Activated T-cell treated with anti-CD3 and anti-CD28 coated beads, Interleukin-2, amount 50 U/mL, for 24 hours (primary cell): Measurements from ENCODE around the gene FMN1.

Experiments
- DNase-seq: peaks from one replicate; pipeline ENCODE4 v3.0.0-alpha.2; 2020
- H3K27ac Mint-ChIP-seq: 2 replicates; pipeline ENCODE4 v1.8.0; 2020; ENCODE audit warnings: mild to moderate bottlenecking, mixed read lengths
- H3K27me3 Mint-ChIP-seq: 2 replicates; pipeline ENCODE4 v1.8.0; 2020; ENCODE audit warnings: mixed read lengths
- H3K36me3 Mint-ChIP-seq: 2 replicates; pipeline ENCODE4 v1.8.0; 2020; ENCODE audit warnings: low read depth, mixed read lengths
- H3K4me1 Mint-ChIP-seq: 2 replicates; pipeline ENCODE4 v1.8.0; 2020; ENCODE audit warnings: low read depth, mixed read lengths
- H3K4me3 Mint-ChIP-seq: 2 replicates; pipeline ENCODE4 v1.8.0; 2020; ENCODE audit warnings: mild to moderate bottlenecking, moderate library complexity, mixed read lengths
- H3K9me3 Mint-ChIP-seq: 2 replicates; pipeline ENCODE4 v1.8.0; 2020; ENCODE audit warnings: mixed read lengths

Gene FMN1

DNA sequence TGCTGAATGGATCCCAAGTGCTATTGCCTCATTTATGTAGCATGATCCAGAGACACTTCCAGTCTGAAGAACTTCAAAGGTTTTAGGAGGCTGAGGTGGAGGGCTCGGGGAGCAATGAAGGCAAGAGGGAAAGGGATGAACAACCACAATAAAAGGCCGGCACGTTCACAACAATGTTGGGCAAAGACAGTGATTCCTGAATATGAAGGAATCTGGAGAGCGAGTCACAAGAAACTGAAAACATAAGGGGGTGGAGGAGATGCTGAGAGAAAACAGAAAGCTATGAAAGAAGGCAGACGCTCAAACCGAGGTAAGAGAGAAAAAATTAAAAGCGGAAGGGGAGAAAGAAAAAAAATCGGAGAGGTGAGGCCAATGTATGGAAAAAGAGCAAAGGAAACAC, 356.6 kb downstream of the FMN1 start:
- no peak for DNase-seq
- no peak overlapping the region for H3K4me3 Mint-ChIP-seq
- H3K27ac Mint-ChIP-seq = no peak overlapping the region
- H3K9me3 Mint-ChIP-seq = no peaks in the 10 kb centered on the region
- H3K4me1 Mint-ChIP-seq = no peaks in the 10 kb centered on the region
- no peaks in the 10 kb centered on the region for H3K27me3 Mint-ChIP-seq
- H3K36me3 Mint-ChIP-seq = no peaks in the 10 kb centered on the region

DNA sequence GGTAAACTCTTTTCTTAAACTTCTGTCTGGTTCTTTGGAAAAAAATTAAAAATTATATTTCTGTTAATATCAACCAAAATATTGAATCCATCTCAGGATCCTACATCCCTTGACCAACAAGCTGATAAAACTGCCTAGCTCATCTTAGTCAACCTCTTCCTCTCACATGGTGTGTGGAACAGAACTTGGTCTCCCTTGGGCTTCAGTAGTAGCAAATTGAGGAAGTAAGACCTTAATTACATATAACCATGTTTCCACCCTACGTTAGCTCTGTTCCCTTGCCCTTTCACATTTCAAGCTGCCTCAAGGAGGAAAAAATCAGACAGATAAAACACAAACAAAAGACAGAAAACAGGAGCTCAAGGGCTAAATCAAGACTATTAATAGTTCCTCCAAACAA, 360.4 kb downstream of the FMN1 start:
- Mint-ChIP-seq H3K27me3 (no peaks in the 10 kb centered on the region), H3K4me3 (no peak overlapping the region), H3K27ac (no peak overlapping the region), H3K36me3 (peaks cover 1% of the 10 kb centered on the region), H3K9me3 (no peaks in the 10 kb centered on the region), H3K4me1 (no peaks in the 10 kb centered on the region)
- DNase-seq = no peak

DNA sequence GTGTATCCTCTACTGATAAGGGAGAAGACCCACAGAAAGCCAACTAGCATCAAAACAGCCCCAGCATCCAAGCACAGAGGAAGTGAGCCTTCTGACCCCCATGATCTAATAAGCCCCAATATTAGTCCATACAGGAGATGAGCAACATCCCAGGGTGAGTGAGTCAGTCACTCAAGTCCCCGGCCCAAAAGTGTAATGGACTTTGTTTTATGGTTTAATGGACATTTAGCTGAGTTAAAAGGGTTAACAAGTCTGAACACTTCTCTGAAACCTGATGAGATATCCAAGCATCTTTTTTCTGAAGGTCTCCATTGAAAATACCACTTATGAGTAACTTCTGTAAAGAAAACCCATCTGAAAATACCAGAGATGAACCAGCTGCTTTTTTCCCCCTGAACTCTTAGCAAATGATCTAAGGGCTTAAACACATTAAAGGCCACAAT, 361.1 kb downstream of the FMN1 start:
- H3K27me3 Mint-ChIP-seq = no peaks in the 10 kb centered on the region
- H3K4me3 Mint-ChIP-seq = no peak overlapping the region
- H3K36me3 Mint-ChIP-seq = peaks cover 1% of the 10 kb centered on the region
- DNase-seq = no peak
- H3K27ac Mint-ChIP-seq = no peak overlapping the region
- H3K4me1 Mint-ChIP-seq = no peaks in the 10 kb centered on the region
- H3K9me3 Mint-ChIP-seq = no peaks in the 10 kb centered on the region

DNA sequence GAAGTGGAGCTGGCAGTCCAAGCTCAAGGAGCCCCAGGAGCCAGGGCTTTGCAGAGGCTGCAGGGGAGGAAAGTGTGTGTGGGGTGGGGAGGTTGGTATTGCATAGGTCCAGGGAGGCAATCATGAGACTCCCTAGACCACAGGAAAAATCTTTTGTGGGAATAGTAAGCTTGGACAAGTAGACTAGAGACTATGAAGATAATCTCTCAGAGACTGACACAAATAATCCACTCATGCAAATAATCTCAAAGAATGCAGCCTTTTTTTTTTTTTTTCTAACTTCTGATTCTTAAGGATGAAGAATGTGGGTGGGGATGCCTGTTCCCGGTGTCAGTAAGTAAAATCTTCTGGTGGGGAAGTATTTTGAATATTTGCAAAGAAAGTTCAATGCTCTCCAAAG, 363.0 kb downstream of the FMN1 start:
- H3K27me3 Mint-ChIP-seq = no peaks in the 10 kb centered on the region
- H3K36me3 Mint-ChIP-seq = peaks cover 1% of the 10 kb centered on the region
- no peak overlapping the region for H3K27ac Mint-ChIP-seq
- no peak for DNase-seq
- no peaks in the 10 kb centered on the region for H3K4me1 Mint-ChIP-seq
- no peak overlapping the region for H3K4me3 Mint-ChIP-seq
- no peaks in the 10 kb centered on the region for H3K9me3 Mint-ChIP-seq

DNA sequence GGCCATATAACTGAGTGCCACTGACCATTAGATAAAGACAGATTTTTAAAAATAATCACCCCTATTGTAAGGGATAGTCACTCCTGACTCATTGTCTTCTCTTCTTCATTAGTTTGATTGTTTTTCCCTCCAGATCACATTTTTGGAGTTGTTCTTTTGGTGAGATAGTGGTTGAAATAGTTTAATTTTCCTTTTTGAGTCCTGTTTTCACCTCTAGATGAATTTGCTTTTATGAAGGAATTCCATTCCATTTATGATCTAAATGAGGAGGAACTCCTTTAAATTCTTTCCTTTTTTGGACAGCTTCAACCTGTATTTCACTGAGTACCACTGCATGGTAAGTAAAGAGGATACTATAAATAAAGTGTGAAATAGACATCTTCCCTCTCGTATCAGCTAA, 364.3 kb downstream of the FMN1 start:
- no peak for DNase-seq
- Mint-ChIP-seq H3K36me3 (peaks cover 1% of the 10 kb centered on the region), H3K27ac (no peak overlapping the region), H3K4me1 (no peaks in the 10 kb centered on the region), H3K4me3 (no peak overlapping the region), H3K27me3 (no peaks in the 10 kb centered on the region), H3K9me3 (no peaks in the 10 kb centered on the region)

DNA sequence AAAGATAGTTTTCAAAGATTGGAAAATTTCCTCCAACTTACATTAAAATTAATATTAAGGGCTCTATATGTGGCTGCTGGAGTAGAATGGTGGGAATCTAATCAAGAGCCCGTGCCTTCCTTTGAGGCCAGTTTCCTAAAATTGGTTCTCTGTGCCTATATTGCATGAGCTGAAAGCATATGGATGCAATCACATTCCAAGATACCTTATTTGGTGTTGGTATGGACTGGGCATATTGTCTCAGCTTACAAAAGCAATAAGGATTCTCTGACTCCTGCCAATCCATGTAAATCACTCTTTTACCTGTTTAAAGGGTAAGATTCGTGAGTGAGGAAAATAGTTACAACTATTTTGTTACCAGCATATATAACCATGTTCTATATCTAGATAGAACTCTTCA, 365.1 kb downstream of the FMN1 start:
- Mint-ChIP-seq H3K27me3 (no peaks in the 10 kb centered on the region), H3K27ac (no peak overlapping the region), H3K4me1 (no peaks in the 10 kb centered on the region), H3K9me3 (no peaks in the 10 kb centered on the region), H3K36me3 (peaks cover 1% of the 10 kb centered on the region), H3K4me3 (no peak overlapping the region)
- DNase-seq = no peak

DNA sequence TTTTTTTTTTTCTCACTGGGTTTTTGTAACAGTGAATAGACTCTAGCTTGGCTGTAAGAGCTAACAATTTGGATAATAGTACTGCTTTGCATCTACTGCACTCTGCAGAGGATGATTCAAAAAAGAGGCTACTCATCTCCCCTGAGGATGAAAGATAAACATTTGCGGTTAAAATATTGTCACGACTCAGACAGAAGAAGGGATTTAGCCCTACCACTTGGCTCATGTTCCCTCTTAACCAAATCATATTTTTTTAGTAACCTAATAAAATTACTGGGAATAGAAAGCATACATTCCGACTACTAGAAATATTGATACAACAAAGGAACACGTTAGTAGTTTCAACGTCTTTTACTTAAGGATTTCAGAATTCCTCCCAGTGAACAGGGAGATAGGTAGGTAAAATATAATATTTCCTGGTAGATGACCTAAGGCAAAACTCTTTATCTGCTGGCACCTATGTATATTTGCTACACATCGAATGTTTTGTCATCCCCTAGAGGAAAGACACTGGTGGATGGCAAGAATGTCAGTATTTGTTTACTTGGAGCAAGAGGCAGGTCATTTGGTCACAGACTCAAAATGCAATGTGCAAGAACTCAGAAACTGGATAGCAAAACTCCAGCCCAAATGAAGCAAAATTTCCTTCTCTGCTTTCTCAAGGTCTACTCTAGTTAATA, 365.9 kb downstream of the FMN1 start:
- Mint-ChIP-seq H3K27ac (no peak overlapping the region), H3K9me3 (no peaks in the 10 kb centered on the region), H3K4me1 (no peaks in the 10 kb centered on the region), H3K4me3 (no peak overlapping the region), H3K27me3 (no peaks in the 10 kb centered on the region), H3K36me3 (peaks cover 1% of the 10 kb centered on the region)
- DNase-seq = no peak

DNA sequence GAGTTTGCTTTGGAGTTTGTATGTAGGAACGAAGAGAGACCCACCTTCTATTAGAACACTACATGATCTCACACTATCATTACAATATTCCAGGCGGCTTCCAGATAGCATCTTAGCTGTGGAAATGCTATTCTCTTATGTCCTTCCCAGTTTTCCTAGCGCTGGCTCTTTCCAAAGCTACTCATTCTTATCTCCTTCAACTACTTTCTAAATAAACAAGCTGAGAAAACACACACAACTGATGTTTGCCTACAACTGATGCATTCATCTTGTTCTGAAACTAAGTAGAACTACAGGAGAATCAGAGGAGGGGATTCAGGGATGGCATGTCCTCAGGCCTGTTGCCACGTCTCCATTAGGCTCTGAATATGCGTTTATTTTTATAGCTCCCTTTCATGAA, 367.8 kb downstream of the FMN1 start:
- no peaks in the 10 kb centered on the region for H3K4me1 Mint-ChIP-seq
- peaks cover 3% of the 10 kb centered on the region for H3K27me3 Mint-ChIP-seq
- no peak overlapping the region for H3K4me3 Mint-ChIP-seq
- H3K9me3 Mint-ChIP-seq = no peaks in the 10 kb centered on the region
- DNase-seq = no peak
- H3K27ac Mint-ChIP-seq = no peak overlapping the region
- no peaks in the 10 kb centered on the region for H3K36me3 Mint-ChIP-seq

DNA sequence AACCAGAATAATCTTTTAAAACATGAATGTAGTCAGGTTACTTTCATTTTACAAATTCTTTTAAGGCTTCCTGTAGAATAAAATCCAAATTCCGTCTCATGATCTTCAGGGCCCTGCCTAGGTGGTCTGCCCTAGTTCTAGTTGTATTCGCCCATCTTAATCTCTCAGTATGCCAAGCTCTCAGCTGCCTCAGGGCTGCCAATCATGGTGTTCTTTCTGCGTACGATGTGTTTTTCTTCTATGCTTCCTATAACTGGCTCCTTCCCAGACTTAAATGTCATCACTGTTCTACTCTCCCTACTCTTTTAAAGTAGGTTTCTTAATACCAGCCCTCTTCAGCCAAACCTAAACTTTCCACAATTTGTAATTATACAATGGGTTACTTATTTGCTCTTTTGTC, 369.3 kb downstream of the FMN1 start:
- Mint-ChIP-seq H3K27ac (no peak overlapping the region), H3K4me1 (peaks cover 3% of the 10 kb centered on the region), H3K27me3 (peaks cover 3% of the 10 kb centered on the region), H3K36me3 (no peaks in the 10 kb centered on the region), H3K9me3 (no peaks in the 10 kb centered on the region), H3K4me3 (no peak overlapping the region)
- no peak for DNase-seq

DNA sequence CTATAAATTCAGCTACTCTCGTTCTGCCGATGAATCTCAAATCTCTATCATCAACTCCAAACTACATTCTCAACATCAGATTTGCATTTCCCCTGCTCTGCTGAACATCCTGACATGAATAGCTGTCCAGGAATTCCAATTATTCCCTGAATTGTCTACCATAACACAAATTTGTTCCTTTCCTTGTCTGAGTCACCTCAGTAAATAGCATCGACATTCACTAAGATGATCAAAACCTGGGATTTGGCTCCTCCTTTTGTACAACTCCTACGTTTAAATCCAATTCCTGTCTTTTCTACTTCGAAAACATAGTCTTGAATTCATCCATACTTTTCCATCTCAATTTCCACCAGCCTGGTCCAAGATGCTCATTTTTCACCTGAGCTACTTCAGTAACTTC, 369.7 kb downstream of the FMN1 start:
- peaks cover 5% of the 10 kb centered on the region for H3K4me1 Mint-ChIP-seq
- H3K9me3 Mint-ChIP-seq = no peaks in the 10 kb centered on the region
- H3K36me3 Mint-ChIP-seq = no peaks in the 10 kb centered on the region
- no peak overlapping the region for H3K4me3 Mint-ChIP-seq
- DNase-seq = no peak
- peaks cover 3% of the 10 kb centered on the region for H3K27me3 Mint-ChIP-seq
- H3K27ac Mint-ChIP-seq = no peak overlapping the region

DNA sequence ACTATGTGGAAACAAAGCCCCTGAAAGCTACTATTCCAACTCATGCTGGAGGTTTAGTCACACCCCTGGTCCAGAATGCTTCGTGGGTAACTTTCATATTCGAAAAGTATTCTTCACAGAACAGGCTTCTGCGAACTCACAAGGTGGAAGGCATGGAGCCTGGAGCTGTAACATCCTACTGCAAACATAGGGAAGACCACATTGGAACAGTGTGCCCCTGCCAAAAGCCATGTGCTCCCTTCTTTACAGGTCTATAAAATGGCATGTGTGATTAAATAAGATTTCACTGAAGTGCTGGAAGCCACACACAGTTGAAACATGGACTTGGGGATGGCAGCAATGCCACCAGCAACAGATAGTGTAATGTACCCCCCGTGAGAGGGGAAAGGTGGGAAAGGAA, 370.8 kb downstream of the FMN1 start:
- H3K27me3 Mint-ChIP-seq = peaks cover 3% of the 10 kb centered on the region
- DNase-seq = no peak
- H3K36me3 Mint-ChIP-seq = no peaks in the 10 kb centered on the region
- no peak overlapping the region for H3K27ac Mint-ChIP-seq
- no peak overlapping the region for H3K4me3 Mint-ChIP-seq
- no peaks in the 10 kb centered on the region for H3K9me3 Mint-ChIP-seq
- H3K4me1 Mint-ChIP-seq = peaks cover 5% of the 10 kb centered on the region

DNA sequence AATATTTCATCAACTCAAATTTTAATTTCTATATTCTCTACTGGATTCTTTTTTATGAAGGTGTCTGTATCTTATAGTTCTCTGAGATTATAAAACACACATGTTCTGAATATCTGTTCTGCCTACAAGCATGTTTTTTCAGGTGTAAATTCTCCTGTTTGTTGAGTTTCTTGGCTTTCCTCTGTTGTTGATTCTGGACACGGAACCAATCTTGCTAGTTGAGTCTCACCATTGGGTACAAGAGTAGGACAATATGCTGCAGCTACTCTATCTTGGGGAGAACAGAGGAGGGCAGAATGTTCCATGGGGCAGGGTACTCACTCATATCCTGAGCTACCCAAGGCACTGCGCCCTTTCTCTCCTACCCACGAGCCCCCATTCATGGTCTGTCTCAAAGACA, 371.8 kb downstream of the FMN1 start:
- no peak overlapping the region for H3K27ac Mint-ChIP-seq
- no peak overlapping the region for H3K4me3 Mint-ChIP-seq
- H3K9me3 Mint-ChIP-seq = no peaks in the 10 kb centered on the region
- no peaks in the 10 kb centered on the region for H3K36me3 Mint-ChIP-seq
- H3K4me1 Mint-ChIP-seq = peaks cover 5% of the 10 kb centered on the region
- peaks cover 3% of the 10 kb centered on the region for H3K27me3 Mint-ChIP-seq
- DNase-seq = no peak

DNA sequence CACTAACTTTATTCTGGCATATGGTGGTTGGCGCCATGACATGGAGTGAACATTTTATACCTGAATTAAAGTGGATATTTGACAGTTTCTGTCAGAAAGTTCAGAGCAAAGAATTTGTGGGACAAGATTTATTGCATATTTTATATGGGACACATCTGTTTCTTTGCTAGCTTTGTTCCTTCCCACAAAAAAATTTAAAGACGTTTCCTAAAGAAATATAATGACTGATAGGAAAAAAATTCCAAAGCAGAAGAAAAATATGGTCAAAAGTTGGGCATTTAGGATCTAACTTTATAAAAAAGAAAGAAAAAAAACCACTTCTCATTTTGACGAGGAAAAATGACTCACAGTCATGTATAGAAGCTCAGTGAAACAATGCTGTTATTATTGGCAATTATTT, 375.1 kb downstream of the FMN1 start:
- H3K27me3 Mint-ChIP-seq = peaks cover 3% of the 10 kb centered on the region

DNA sequence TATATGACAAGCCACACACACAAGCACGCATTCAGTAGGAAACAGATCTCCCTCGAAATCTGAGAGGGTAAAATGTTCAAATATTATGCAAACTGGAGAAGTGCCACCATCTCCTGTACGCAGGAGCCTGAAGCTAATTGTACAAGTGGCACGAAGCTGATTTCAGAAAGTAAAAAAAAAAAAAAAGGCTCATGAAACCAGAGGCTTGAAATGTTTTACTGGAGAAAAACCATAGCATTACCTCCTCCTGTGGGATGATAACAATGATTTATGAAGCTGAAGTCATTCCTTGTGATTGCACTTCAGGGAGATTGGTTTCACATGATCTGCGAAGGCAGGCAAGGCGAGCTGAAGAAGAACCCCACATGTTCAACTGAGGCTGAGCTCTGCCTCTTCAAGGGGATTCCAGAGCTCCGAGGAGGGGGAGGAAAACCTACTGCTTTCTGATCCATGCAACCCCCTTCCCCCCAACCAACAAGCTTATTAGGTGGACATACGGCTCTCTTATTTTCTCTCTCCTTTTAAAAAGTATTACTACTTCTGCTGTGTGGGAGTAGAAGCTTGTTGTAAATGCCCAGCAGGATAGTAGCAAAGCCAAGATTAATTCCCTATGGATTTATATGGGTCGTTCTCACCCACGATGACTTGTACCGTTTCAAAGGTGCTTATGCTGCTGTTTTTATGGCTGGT, 375.6 kb downstream of the FMN1 start:
- Mint-ChIP-seq H3K4me1 (peaks cover 5% of the 10 kb centered on the region), H3K9me3 (no peaks in the 10 kb centered on the region), H3K4me3 (no peak overlapping the region), H3K27ac (no peak overlapping the region), H3K36me3 (no peaks in the 10 kb centered on the region), H3K27me3 (peaks cover 3% of the 10 kb centered on the region)
- no peak for DNase-seq

More for the DNA sequence above, 375.1 kb downstream of the FMN1 start:
- DNase-seq = no peak
- Mint-ChIP-seq H3K36me3 (no peaks in the 10 kb centered on the region), H3K4me1 (peaks cover 5% of the 10 kb centered on the region), H3K9me3 (no peaks in the 10 kb centered on the region), H3K27ac (no peak overlapping the region), H3K4me3 (no peak overlapping the region)

DNA sequence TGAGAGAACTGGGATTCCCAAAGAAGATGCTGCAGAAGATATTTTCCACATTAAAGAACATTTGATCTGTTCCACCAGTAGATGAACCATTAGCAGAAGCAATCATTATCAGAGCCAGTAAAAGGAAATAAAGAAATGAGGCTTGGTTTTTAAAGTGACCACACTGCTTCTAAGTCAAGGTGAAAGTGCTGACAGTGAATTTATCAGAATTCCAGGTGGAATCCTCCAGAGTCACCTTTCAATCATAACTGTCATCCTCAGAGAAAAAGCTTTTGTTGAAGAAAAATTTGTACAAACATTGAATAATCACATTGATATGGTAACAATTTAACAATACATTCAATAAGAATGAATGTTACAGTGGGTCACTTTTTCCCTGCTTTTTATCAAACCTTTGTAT, 376.9 kb downstream of the FMN1 start:
- Mint-ChIP-seq H3K4me1 (peaks cover 5% of the 10 kb centered on the region), H3K9me3 (no peaks in the 10 kb centered on the region), H3K27ac (no peak overlapping the region), H3K36me3 (no peaks in the 10 kb centered on the region), H3K27me3 (peaks cover 3% of the 10 kb centered on the region), H3K4me3 (no peak overlapping the region)
- no peak for DNase-seq
